Breast epithelium (tissue), 3 donors: Measurements from ENCODE around the gene SLC4A3.

Source experiments
- CTCF ChIP-seq, 3 donors: fragments of 450-650 bp; IDR thresholded peaks; one replicate each; pipeline ENCODE4 v1.5.1; 2016 to 2017; ENCODE audit warnings: antibody characterized with exemption in 3 of 3, mild to moderate bottlenecking in 3 of 3, moderate library complexity in 3 of 3
- POLR2A ChIP-seq: fragments of 450-650 bp; IDR thresholded peaks from one replicate; pipeline ENCODE4 v1.6.1; 2016; ENCODE audit warnings: antibody characterized with exemption, mild to moderate bottlenecking, moderate library complexity
- POLR2AphosphoS5 ChIP-seq, 3 donors: sonication (generic); formaldehyde crosslinking; IDR thresholded peaks; one replicate each; pipeline ENCODE4 v1.6.1; 2017; ENCODE audit warnings: antibody characterized with exemption in 3 of 3

- no peak for TF ChIP-seq CTCF (IDR thresholded peaks at IDR 0.05)
- no peak for TF ChIP-seq POLR2AphosphoS5 (IDR thresholded peaks at IDR 0.05)
- TF ChIP-seq POLR2A: no peak
Measured at GRCh38 chr2:219596954-219597551, 30.4 kb upstream of the SLC4A3 start.
